HUDEP-2 (cell line): Measurements from ENCODE around the gene SLIT1.
"Not testable (repeated sequence)": the region's sequence is repeated elsewhere in the genome, so short reads cannot be mapped to it uniquely, and the experiment has no call there.

ENCODE experiments used
- DNase-seq, 76 experiments: peaks; one replicate each; lab custom pipeline; 2025; ENCODE audit not compliant: unreplicated experiment in 76 of 76; lab: John Stamatoyannopoulos, UW

Gene SLIT1

DNA sequence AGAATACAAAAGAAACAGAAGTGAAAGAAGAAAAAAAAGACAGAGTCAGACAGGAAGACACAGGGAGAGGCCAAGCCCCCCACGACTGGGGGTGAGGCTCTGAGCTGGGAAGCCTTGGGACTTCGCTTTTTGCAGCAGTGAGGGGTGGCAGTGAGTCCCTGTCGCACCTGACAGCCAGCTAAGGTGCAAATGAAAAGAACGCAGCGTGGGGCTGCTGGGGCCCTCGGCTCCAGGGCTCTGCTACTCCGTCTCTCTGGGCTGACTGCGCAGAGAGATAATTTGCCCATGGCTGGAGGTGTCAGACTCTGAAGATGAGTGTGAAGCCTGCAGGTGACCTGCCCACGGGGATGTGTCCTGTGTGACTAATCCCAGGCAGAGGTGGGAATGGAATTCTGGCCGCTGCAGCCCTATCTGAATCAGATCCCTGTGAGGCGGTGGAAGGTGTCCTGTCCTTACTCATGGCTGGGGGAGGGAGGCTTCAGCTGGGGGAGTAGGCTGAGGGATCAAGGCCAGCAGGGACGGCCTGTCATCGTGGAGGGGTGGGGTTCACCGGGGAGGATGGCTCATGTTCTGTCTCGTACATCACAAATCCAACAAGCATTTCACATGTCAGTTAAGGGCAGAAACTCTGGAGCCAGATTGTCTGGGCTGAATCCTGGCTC, 96.4 kb downstream of the SLIT1 start:
- DNase-seq: no peak

DNA sequence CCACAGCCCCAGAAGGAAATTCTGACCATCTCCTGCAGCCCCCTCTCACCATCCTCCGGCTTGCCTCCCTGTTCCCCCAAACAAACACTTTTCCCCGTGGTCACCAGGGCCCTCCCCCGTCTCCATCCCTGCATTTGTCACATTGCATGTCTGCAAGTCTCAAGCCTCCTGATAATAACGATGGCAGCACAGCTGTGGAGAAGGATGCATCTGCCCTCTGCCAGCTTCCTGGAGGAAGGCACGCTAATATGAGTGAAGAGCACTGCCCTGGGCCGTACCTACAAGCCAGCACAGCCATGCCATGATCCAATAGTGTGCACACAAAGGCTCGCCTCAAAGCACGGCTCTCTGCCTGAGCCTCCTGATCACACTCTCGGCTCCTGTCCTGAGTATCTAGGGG, 98.5 kb downstream of the SLIT1 start:
- DNase-seq: no peak

- no peak for DNase-seq
Observed at GRCh38 chr10:97086530-97086929, 99.2 kb downstream of the SLIT1 start.

- no peak for DNase-seq
Observed at GRCh38 chr10:97083228-97083829, 102.4 kb downstream of the SLIT1 start.

GRCh38 chr10:97082575-97082974, 103.2 kb downstream of the SLIT1 start:
- not testable (repeated sequence) for DNase-seq

GRCh38 chr10:97081621-97082235, 104.0 kb downstream of the SLIT1 start:
- DNase-seq: peak in 53 of 76 experiments; percentile 3 to 67 (median 32)

- DNase-seq: no peak
Observed at GRCh38 chr10:97080051-97080776, 105.5 kb downstream of the SLIT1 start.

DNA sequence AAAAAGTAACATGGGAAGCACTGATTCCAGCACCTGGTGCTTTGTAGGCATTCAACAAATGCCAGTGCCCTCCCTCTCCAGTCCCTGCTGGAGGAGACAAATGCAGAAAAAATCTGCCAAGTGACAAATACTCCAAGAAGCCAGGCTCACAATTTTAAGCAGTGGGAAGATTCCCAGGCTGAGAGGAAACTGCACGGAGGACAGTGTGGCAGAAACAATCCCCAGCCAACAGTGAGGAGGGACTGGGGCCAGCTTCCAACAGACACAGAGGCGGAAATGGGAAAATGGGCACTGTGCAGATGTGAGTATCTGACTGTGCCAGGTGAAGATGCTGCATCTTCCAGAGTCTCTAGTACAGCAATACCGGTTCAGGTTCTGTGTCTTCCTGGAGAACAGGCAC, 106.3 kb downstream of the SLIT1 start:
- DNase-seq: no peak

GRCh38 chr10:97078938-97079445, 106.8 kb downstream of the SLIT1 start:
- DNase-seq: no peak

DNA sequence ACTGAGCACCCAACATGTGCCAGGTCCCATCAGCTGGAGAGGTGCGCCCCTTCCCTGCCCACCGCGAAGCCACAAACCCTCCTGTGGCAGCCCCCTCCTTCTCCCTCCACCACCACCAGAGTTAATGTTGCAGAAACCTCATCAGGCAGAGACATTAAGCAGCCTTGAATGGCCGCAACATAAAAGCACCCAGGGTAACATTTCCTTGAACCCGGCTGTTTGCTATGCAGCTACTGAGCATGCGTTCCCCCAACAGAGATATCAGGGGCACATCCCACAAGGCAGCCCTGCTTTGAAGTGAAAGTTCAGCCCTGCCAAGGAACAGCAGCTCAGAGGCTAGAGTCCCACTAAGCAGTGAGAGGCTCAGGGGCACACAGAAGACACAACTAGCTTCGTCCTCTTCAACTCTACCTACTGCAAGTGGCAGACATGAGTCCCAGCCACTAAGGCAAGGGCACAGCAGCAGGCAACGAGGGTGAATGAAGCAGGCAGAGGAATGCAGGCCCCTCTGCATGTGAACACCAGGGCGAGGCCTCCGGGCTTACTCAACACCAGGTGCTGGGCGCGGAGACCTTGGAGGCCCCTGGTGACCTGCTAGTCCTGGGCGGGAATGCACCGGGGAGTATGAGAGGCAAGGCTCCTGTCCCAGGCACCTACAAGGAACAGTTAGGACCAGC, 107.4 kb downstream of the SLIT1 start:
- DNase-seq: no peak

DNA sequence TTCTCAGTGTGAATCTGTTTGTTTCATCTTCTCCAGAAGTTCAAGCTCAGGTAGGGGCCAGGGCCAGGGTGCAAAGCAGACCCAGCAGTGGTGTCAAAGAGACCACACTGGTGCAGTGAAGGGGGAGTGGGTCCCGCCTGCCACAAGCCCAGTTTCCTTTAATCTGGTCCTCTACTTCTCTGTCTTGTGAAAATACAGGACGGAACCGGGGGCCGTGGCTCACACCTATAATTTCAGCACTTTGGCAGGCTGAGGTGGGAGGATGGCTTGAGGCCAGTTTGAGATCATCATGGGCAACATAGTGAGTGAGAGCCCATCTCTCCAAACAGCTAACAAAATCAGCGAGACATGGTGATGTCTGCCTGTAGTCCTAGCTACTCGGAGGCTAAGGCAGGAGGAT, 109.0 kb downstream of the SLIT1 start:
- no peak for DNase-seq

- no peak for DNase-seq
Observed at GRCh38 chr10:97075961-97076525, 109.7 kb downstream of the SLIT1 start.

GRCh38 chr10:97075421-97075820, 110.3 kb downstream of the SLIT1 start:
- DNase-seq: no peak

GRCh38 chr10:97074256-97075145, 111.3 kb downstream of the SLIT1 start:
- no peak for DNase-seq

DNA sequence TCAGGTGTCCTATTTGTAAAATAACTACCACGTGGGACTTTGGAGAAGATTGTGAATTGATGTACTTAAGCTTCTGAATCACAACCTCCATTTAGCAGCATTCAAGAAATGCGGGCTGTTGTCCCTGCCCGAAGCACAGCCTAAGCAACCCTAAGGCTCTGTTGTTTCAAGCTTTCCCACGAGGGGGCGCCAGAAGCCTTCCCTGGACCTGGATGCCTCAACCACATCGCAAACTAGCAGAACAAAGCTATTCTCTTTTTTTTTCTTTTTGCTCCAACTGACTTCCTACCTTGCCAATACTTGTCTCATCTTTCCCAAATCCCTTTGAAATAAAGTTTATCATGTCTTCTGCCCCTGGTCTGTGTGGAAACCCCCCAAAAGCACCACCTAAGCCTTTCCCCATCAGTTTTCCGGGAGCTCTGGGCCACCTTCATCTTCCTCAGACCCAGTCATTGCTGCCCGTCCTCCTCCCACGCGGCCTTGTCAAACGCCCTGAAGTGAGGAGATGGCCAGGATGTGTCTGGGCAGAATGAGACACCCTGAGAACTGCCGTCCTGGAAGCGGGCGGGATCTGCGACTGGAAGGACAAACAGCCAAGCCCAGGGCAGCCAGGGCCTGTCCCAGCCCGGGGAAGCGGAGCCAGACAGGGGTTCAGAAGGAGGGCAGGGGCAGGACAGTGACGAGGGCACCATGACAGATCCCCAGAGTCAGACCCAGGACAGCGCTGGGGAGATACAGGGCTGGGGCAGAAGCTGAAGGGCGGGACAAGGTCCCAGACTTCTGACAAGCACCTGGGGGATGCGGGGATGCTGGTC, 112.7 kb downstream of the SLIT1 start:
- peak in 67 of 76 experiments; percentile 5 to 82 (median 51) for DNase-seq

DNA sequence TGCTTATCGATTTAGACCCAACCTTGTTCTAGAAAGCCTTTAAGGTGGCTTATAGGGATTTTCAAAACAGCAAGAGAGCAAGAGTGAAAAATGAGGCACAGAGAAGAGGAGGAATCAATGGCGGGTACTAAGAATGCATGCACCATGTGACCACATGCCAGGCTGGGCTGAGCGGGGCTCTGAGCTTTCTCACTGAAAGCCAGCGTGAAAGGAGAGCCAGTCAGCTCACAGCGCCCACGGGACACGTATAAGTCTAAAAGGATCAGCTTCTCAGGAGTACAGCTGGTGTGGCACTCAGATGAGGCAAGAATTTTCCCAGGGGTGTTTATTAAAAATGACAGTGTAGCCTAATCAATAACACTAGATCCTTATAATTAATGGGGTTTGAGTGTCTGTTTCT, 114.3 kb downstream of the SLIT1 start:
- DNase-seq: no peak

- peak in 1 of 76 experiments; percentile 3 for DNase-seq
Observed at GRCh38 chr10:97069576-97070362, 116.0 kb downstream of the SLIT1 start.

GRCh38 chr10:97069026-97069425, 116.7 kb downstream of the SLIT1 start:
- DNase-seq: no peak
